ENCODE results near the gene RYR2.

RYR2 gene

GRCh38 chr1:237756304-237756967 is 714.5 kb downstream of the RYR2 start:
- TF ChIP-seq CTCF (IDR thresholded peaks at IDR 0.05; ENCODE audit: poor library complexity, severe bottlenecking): no peak
- Histone ChIP-seq H3K4me1 (ENCODE audit: insufficient read depth, poor library complexity, severe bottlenecking) (peaks cover 11% of the 10 kb centered on the region), H3K27ac (ENCODE audit: poor library complexity, severe bottlenecking) (no peak overlapping the region), H3K36me3 (ENCODE audit: low read depth) (no peaks in the 10 kb centered on the region), H3K9me3 (ENCODE audit: severe bottlenecking) (no peaks in the 10 kb centered on the region), H3K27me3 (ENCODE audit: insufficient read depth, poor library complexity, severe bottlenecking) (no peaks in the 10 kb centered on the region), H3K4me3 (ENCODE audit: severe bottlenecking) (no peak overlapping the region)
- DNase-seq (ENCODE audit: low spot score) (no peak), ATAC-seq (ENCODE audit: low read depth) (no peak)

DNA sequence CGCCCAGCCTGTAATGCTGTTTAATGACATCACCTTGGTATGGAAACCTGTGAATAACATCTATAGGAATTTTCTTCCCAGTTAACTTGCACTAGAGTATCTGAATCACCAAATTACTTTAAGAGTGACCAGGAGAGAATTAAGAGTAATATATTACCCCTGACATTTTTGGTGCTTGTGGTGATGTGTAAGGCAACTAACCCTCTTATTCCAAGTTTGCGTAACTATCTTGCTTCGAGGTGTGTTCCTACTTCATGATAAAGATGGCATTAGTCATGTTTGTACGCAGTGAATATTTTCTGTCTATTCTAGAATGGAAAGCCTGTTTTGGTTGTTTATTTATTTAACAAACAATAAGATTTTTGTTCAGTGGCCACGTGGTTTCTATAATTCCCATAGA is 717.4 kb downstream of the RYR2 start:
- H3K27ac ChIP-seq (ENCODE audit: poor library complexity, severe bottlenecking): peak overlapping the region; percentile 55
- peaks cover 11% of the 10 kb centered on the region for H3K4me1 ChIP-seq (ENCODE audit: insufficient read depth, poor library complexity, severe bottlenecking)
- TF ChIP-seq CTCF (IDR thresholded peaks at IDR 0.05; ENCODE audit: poor library complexity, severe bottlenecking): no peak
- H3K4me3 ChIP-seq (ENCODE audit: severe bottlenecking): no peak overlapping the region
- H3K27me3 ChIP-seq (ENCODE audit: insufficient read depth, poor library complexity, severe bottlenecking): no peaks in the 10 kb centered on the region
- ATAC-seq (ENCODE audit: low read depth): peak; percentile 95
- H3K36me3 ChIP-seq (ENCODE audit: low read depth): no peaks in the 10 kb centered on the region
- DNase-seq (ENCODE audit: low spot score): no peak
- no peaks in the 10 kb centered on the region for H3K9me3 ChIP-seq (ENCODE audit: severe bottlenecking)

GRCh38 chr1:237760951-237761350 is 719.0 kb downstream of the RYR2 start:
- Histone ChIP-seq H3K27ac (ENCODE audit: poor library complexity, severe bottlenecking) (peak overlapping the region; percentile 55), H3K4me1 (ENCODE audit: insufficient read depth, poor library complexity, severe bottlenecking) (peaks cover 11% of the 10 kb centered on the region), H3K4me3 (ENCODE audit: severe bottlenecking) (no peak overlapping the region), H3K36me3 (ENCODE audit: low read depth) (no peaks in the 10 kb centered on the region), H3K9me3 (ENCODE audit: severe bottlenecking) (no peaks in the 10 kb centered on the region), H3K27me3 (ENCODE audit: insufficient read depth, poor library complexity, severe bottlenecking) (no peaks in the 10 kb centered on the region)
- TF ChIP-seq CTCF (IDR thresholded peaks at IDR 0.05; ENCODE audit: poor library complexity, severe bottlenecking): no peak
- no peak for ATAC-seq (ENCODE audit: low read depth)
- no peak for DNase-seq (ENCODE audit: low spot score)

DNA sequence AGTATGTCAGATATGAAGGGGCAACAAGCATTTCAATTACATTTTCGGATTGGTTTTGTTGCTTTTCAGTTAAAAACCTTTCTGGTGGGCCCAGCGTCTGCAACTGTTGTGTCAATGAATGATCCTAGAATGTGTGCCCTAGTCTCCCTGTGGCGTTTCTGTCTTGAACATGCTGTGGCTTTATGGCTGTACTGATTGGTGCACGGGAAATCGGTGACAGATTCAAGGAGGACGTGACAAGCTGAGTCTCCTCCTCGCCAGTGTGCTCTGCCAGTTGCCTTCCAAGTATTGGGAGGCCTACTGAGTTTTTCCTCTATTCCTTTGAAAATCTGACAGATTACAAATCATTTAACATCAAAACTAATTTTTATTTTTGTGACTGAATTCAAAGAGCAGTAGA is 721.2 kb downstream of the RYR2 start:
- no peak for TF ChIP-seq CTCF (IDR thresholded peaks at IDR 0.05; ENCODE audit: poor library complexity, severe bottlenecking)
- Histone ChIP-seq H3K4me3 (ENCODE audit: severe bottlenecking) (no peak overlapping the region), H3K27me3 (ENCODE audit: insufficient read depth, poor library complexity, severe bottlenecking) (no peaks in the 10 kb centered on the region), H3K27ac (ENCODE audit: poor library complexity, severe bottlenecking) (no peak overlapping the region), H3K4me1 (ENCODE audit: insufficient read depth, poor library complexity, severe bottlenecking) (peaks cover 11% of the 10 kb centered on the region), H3K9me3 (ENCODE audit: severe bottlenecking) (no peaks in the 10 kb centered on the region), H3K36me3 (ENCODE audit: low read depth) (no peaks in the 10 kb centered on the region)
- DNase-seq (ENCODE audit: low spot score) (no peak), ATAC-seq (ENCODE audit: low read depth) (no peak)

DNA sequence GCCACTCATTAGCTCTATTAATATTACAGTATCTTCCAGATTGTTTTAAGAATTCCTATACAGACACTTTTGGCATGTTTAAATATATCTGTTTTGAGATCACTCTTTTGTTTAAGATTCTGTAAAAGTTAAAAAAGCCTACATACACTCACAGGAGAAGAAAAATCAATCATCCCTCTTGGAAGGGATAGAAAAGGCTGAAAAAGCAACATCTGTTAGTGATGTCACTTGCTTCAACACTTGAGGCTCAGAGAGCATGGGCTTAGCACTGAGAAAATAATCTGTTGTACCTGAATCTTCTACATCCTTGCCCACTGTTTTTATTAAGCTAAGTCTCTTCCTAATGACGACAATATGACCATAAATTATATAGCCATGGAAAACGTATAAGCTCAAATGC is 721.8 kb downstream of the RYR2 start:
- H3K27ac ChIP-seq (ENCODE audit: poor library complexity, severe bottlenecking): no peak overlapping the region
- H3K9me3 ChIP-seq (ENCODE audit: severe bottlenecking): no peaks in the 10 kb centered on the region
- no peak for ATAC-seq (ENCODE audit: low read depth)
- peaks cover 11% of the 10 kb centered on the region for H3K4me1 ChIP-seq (ENCODE audit: insufficient read depth, poor library complexity, severe bottlenecking)
- H3K36me3 ChIP-seq (ENCODE audit: low read depth): no peaks in the 10 kb centered on the region
- no peak overlapping the region for H3K4me3 ChIP-seq (ENCODE audit: severe bottlenecking)
- TF ChIP-seq CTCF (IDR thresholded peaks at IDR 0.05; ENCODE audit: poor library complexity, severe bottlenecking): no peak
- DNase-seq (ENCODE audit: low spot score): no peak
- H3K27me3 ChIP-seq (ENCODE audit: insufficient read depth, poor library complexity, severe bottlenecking): no peaks in the 10 kb centered on the region
